Activated naive CD4-positive, alpha-beta T cell treated with anti-CD3 and anti-CD28 coated beads, Interleukin-2, amount 50 U/mL, for 24 hours (primary cell): ENCODE results near the gene GRID1.
"Not testable (repeated sequence)": the region's sequence is repeated elsewhere in the genome, so short reads cannot be mapped to it uniquely, and the experiment has no call there.

Experiments used
- H3K27ac Mint-ChIP-seq: one replicate; pipeline ENCODE4 v1.8.0; 2021; ENCODE audit warnings: mild to moderate bottlenecking, mixed read lengths
- H3K27me3 Mint-ChIP-seq: one replicate; pipeline ENCODE4 v1.8.0; 2021; ENCODE audit warnings: mixed read lengths
- H3K36me3 Mint-ChIP-seq: one replicate; pipeline ENCODE4 v1.8.0; 2021; ENCODE audit warnings: mixed read lengths
- H3K4me1 Mint-ChIP-seq: one replicate; pipeline ENCODE4 v1.8.0; 2021; ENCODE audit warnings: mixed read lengths
- H3K4me3 Mint-ChIP-seq: one replicate; pipeline ENCODE4 v1.8.0; 2021; ENCODE audit warnings: mild to moderate bottlenecking, mixed read lengths
- H3K9me3 Mint-ChIP-seq: one replicate; pipeline ENCODE4 v1.8.0; 2021; ENCODE audit warnings: mixed read lengths

Gene GRID1

DNA sequence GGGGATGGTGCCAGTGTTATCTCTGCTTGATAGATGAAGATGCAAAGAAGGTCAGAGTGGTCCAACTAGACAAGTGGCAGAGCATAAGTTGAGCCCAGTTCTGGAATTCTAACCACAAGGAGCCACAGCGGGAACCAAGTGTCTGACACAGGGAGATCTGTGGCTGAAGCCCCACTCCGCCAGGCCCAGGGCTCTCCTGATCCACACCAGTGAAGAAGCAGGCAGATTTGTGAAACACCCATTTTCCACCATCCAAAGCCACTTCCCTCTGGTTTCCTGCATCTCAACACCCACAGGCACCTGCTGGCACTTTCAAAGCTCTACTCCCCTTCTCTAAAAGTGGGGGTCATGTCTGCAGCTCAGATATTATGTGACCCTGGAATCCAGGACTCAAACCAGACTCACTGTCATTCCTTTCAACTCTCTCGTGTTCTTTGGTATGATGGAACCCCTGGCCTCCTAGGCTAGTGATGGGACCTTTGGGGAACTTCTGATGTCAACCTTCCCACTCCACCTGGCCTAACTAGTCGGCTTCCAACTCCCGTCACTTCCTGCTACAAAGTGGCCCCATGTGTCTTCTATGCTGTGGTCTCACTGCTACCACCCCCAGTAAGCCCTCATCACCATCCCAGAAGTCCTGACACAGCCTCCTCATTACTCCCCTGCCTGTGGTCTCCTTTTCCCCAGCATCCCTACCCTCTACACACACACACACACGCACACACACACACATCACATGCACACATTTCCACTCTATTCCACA is 177.6 kb downstream of the GRID1 start:
- no peaks in the 10 kb centered on the region for H3K4me1 Mint-ChIP-seq
- no peak overlapping the region for H3K4me3 Mint-ChIP-seq
- H3K27ac Mint-ChIP-seq = no peak overlapping the region
- peaks cover 7% of the 10 kb centered on the region for H3K27me3 Mint-ChIP-seq
- H3K9me3 Mint-ChIP-seq = no peaks in the 10 kb centered on the region
- H3K36me3 Mint-ChIP-seq = no peaks in the 10 kb centered on the region

DNA sequence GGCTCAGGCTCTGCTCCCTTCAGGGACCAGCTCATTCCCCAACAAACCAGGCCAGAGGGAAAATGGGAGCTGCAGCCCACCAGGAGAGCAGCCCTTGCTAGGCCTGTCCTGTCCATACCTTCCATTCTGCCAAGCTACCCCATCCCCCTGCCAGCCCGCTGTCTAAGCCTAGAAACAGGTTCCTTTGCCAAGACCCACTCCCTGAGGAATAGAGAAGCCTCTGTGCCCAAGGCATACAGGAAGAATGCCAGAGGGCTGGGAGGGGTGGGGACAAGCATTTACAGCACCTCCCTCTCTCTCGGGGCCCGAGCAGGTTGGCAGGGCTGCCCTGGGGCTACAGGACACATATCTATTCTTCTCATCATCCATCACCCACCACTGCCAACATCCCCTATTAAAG is 178.3 kb downstream of the GRID1 start:
- Mint-ChIP-seq H3K4me1 (no peaks in the 10 kb centered on the region), H3K4me3 (no peak overlapping the region), H3K27ac (no peak overlapping the region), H3K36me3 (no peaks in the 10 kb centered on the region), H3K27me3 (peaks cover 6% of the 10 kb centered on the region), H3K9me3 (no peaks in the 10 kb centered on the region)

DNA sequence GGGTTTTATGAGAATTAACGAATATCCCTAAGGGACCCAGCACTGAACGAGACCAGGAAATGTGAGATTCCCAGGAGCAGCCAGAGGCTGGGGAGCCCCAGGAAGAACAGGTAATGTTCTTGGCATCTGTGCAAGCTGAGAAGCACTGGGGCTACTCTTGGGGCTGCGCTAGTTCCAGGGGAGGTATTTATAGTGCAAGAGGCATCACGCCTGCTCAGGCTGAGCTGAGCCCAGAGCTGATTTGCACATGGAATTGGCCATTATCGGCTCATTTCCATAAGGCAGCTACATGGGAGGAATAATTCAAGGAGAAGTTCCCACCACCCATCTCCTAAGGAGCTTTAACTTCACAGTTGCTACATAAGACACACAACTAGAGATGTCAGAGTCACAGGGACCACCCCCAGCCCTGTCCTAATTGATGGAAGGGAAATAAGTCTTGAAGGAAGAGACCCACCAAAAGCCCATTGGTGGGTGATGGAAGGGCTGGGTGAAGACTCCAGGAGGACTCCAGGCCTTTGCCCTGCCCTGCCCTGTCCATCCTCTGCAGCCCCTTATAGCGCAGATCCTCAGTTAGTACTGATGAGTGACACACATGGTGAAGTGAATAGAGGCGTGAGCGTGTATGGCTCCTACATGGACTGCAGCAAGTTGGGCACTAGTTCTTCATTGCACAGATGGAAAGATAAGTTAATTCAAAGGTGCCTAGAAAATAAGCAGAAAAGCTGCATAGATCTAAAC is 178.9 kb downstream of the GRID1 start:
- Mint-ChIP-seq H3K4me3 (no peak overlapping the region), H3K9me3 (no peaks in the 10 kb centered on the region), H3K4me1 (no peaks in the 10 kb centered on the region), H3K36me3 (no peaks in the 10 kb centered on the region), H3K27me3 (peaks cover 6% of the 10 kb centered on the region), H3K27ac (no peak overlapping the region)

DNA sequence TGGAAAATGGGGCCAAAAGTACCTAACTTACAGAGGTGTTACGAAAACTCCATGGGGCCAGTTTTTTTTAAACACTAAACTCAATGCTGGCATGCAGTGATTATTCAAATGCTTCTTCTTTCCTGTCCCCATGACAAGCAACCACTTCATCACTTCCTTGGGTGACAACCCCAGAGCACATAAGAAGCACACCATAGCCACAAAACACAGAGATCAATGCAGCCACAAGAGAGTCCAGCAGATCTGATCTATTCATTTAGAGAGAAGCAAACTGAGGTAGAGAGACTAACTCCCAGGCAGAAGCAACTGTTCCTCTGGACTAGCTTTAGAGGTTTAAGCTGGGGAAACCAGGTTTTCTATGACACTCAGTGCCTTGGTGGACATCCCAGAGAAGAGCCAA is 180.0 kb downstream of the GRID1 start:
- Mint-ChIP-seq H3K4me1 (no peaks in the 10 kb centered on the region), H3K27ac (no peak overlapping the region), H3K27me3 (peaks cover 6% of the 10 kb centered on the region), H3K36me3 (no peaks in the 10 kb centered on the region), H3K9me3 (no peaks in the 10 kb centered on the region), H3K4me3 (no peak overlapping the region)

DNA sequence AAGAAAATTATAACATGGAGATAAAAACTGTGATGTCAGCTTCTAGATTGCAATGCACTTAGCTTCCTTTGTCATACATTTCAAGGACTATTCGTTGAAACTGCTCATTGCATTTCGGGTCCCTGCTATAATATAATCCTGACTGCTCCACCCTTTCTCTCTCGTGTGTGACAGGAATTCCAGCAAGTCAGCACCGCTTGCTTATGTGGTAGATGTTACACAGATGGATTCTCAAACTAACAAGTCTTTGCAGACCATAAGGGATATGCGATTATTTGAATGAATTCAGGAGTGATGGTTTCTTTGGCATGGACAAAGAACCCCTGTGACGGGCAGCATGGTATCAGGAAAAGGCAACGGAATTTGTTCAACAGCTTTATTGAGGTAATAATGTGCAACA is 184.0 kb downstream of the GRID1 start:
- H3K4me1 Mint-ChIP-seq = no peaks in the 10 kb centered on the region
- H3K27ac Mint-ChIP-seq = no peak overlapping the region
- H3K9me3 Mint-ChIP-seq = no peaks in the 10 kb centered on the region

DNA sequence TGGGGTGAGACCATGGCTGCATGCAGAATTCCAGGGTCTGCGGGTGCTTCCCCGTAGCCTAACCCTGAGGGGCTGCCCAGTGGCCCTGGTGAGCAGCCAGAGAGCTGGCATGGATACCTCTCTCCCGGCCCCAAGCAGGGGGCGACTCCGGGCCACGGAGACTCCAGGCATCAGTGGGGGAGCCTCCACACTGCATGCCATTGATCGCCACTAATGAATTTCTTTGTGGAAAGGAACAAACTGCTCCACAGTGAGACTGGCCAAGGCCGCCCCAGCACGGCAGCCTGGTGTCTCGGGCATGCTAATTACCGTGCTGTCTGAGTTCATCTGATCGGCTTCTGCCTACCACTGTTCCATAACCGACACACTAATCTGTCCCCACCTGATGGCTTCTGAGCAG is 184.4 kb downstream of the GRID1 start:
- Mint-ChIP-seq H3K4me1 (no peaks in the 10 kb centered on the region), H3K27ac (no peak overlapping the region), H3K36me3 (no peaks in the 10 kb centered on the region), H3K4me3 (no peak overlapping the region), H3K27me3 (no peaks in the 10 kb centered on the region), H3K9me3 (no peaks in the 10 kb centered on the region)

More for the DNA sequence above, 184.0 kb downstream of the GRID1 start:
- Mint-ChIP-seq H3K36me3 (no peaks in the 10 kb centered on the region), H3K4me3 (no peak overlapping the region), H3K27me3 (no peaks in the 10 kb centered on the region)

DNA sequence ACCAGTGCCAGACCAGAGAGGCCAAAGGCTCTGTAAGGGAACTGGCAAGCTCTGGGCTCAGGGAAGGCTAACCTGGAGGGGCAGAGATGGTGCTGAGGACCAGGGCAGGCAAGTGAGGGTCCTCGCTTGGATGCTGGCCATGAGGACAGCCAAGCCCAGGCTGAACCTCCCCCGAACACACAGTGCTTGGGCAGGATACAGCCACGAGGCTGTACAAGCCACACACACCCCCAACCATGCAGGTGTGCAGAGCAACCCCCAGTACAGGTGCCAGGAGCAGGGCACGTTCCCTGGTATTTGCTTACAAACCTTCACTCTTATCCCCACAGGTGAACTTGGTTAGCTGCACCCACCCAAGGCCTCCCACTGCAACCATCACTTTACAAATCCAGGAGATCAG is 185.7 kb downstream of the GRID1 start:
- no peaks in the 10 kb centered on the region for H3K4me1 Mint-ChIP-seq
- H3K9me3 Mint-ChIP-seq = no peaks in the 10 kb centered on the region
- no peaks in the 10 kb centered on the region for H3K27me3 Mint-ChIP-seq
- H3K36me3 Mint-ChIP-seq = no peaks in the 10 kb centered on the region
- no peak overlapping the region for H3K27ac Mint-ChIP-seq
- no peak overlapping the region for H3K4me3 Mint-ChIP-seq

DNA sequence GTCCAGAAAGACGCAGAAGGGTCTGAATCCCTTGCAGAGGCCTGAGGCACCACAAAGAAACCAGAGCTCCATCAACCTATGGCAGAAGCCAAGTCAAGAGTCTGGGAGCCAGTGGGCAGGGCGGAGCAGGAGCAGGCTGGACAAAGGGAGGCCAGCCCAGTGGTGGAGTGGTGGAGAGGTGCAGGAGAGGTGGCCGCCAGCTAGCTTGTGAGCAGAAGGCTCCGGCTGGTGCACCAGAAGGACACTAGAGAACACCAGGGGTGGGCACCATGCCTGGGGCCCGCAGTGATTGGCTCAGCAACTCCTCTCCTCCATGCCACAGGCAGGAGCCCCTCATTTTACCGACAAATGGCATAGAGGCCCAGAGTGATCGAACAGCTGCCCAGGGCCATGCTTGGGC is 186.6 kb downstream of the GRID1 start:
- no peak overlapping the region for H3K4me3 Mint-ChIP-seq
- no peaks in the 10 kb centered on the region for H3K4me1 Mint-ChIP-seq
- H3K36me3 Mint-ChIP-seq = no peaks in the 10 kb centered on the region
- no peak overlapping the region for H3K27ac Mint-ChIP-seq
- H3K27me3 Mint-ChIP-seq = no peaks in the 10 kb centered on the region
- no peaks in the 10 kb centered on the region for H3K9me3 Mint-ChIP-seq

DNA sequence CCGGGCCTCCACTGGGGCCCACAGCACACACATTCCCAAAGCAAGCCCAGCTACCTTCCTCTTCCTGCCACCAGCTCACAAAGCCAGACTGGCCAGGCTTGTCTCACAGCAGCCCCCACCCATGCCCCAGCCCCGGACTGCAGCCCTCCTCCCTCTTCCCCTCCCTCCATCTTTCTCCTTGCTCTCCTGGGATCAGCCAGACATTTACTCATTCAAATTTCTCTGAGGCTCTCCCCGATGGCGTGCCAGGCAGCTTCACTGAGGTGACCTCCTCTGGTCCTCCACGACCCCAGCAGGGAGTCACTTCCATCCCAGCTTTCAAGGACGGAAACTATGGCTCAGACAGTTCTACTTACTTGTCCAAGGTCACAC is 187.5 kb downstream of the GRID1 start:
- H3K27ac Mint-ChIP-seq = no peak overlapping the region
- no peaks in the 10 kb centered on the region for H3K27me3 Mint-ChIP-seq
- H3K36me3 Mint-ChIP-seq = no peaks in the 10 kb centered on the region
- H3K4me1 Mint-ChIP-seq = no peaks in the 10 kb centered on the region
- no peak overlapping the region for H3K4me3 Mint-ChIP-seq
- no peaks in the 10 kb centered on the region for H3K9me3 Mint-ChIP-seq

DNA sequence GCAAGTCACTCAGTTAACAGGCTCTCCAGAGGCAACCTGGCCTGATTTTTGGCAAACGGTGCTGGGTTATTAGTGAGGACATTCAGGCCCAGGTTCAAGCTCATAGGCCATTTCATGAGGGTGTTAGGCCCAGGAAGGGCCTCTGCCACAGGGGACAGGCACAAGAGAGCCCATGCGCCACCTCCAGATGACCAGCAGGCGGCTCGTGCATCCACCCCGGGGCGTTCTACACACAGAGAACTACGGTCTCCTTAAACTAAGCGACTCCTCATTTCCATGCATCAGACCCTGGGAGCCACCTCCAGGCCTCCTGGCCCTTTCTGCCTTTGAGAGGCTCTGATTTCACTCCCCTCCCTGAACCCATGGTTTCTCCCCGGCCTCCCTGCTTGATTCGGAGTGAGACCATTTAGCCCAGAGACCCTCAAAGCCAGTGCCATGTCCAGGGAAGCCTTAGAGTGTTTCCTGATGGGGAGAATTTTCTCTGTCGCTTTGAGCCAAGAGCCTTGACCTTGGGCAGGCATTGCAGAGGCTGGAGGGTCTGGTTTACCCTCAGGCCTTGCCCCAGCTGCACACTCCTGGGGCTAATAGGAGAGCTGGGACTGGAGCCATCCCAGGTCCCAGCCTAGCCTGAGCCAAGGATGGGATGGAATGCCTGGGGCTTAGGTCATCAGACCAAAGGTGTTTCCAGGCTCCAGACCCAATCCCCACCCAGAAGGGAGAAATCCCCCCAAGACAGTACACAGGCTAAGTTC is 188.0 kb downstream of the GRID1 start:
- Mint-ChIP-seq H3K36me3 (no peaks in the 10 kb centered on the region), H3K27me3 (no peaks in the 10 kb centered on the region), H3K4me1 (no peaks in the 10 kb centered on the region), H3K4me3 (no peak overlapping the region), H3K9me3 (no peaks in the 10 kb centered on the region), H3K27ac (no peak overlapping the region)

DNA sequence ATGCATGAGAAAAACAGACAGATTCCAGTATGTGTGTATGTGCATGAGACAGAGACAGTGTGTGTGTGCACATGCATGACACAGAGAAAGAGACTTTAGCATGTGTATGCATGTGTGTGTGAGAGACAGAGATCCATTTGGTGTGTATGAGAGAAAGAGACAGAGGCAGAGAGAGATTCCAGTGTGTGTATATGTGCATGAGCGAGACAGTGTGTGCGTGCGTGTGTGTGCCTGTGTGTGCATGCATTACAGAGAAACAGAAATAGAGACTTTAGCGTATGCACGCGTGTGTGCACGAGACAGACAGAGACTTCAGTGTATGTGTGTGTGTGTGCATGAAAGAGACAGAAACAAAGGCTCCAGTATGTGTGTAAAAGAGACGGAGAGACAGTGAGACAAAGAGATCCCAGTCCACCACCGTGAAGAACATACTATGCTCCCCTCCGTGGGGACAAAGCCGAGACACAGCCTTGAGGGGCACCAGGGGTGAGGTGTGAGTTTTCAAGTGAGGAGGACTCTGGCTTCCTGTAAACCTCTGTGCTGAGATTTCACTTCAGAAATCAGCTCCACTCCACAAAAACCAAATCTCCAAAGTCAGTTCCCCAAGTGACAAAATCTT is 188.9 kb downstream of the GRID1 start:
- no peaks in the 10 kb centered on the region for H3K27me3 Mint-ChIP-seq
- H3K4me3 Mint-ChIP-seq = no peak overlapping the region
- no peaks in the 10 kb centered on the region for H3K4me1 Mint-ChIP-seq
- no peak overlapping the region for H3K27ac Mint-ChIP-seq
- H3K9me3 Mint-ChIP-seq = no peaks in the 10 kb centered on the region
- no peaks in the 10 kb centered on the region for H3K36me3 Mint-ChIP-seq

DNA sequence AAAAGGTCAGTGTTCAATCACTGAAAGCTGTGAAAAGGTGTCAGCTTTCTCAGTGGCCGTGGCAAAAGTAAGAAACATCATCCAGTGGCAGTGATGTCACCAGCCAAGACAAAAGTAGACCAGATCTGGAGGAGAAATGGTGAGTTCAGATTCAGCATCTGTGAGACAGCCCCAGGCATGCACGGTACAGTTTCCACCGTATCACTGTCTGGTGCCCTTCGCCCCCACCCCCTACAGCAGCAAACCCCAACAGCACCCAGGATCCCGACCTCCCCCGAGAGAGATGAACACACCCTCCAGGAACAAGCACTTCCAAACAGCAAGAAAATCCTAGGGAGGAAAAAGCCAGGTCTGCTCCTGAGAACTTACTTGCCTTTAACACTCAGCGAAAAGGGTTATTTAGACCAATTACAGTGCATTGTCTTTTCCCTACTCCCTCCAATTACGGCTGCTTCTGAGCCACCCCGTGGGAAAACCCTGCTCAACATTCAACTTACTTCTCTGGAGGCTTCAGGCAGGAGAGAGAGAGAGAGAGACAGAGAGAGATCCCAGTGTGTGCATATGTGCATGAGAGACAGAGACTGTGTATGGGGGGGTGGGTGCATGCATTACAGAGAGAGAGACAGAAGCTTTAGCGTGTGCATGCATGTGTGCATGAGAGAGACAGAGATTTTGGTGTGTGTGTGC is 189.6 kb downstream of the GRID1 start:
- Mint-ChIP-seq H3K4me1 (no peaks in the 10 kb centered on the region), H3K27ac (no peak overlapping the region), H3K9me3 (no peaks in the 10 kb centered on the region), H3K4me3 (no peak overlapping the region), H3K36me3 (no peaks in the 10 kb centered on the region), H3K27me3 (no peaks in the 10 kb centered on the region)

DNA sequence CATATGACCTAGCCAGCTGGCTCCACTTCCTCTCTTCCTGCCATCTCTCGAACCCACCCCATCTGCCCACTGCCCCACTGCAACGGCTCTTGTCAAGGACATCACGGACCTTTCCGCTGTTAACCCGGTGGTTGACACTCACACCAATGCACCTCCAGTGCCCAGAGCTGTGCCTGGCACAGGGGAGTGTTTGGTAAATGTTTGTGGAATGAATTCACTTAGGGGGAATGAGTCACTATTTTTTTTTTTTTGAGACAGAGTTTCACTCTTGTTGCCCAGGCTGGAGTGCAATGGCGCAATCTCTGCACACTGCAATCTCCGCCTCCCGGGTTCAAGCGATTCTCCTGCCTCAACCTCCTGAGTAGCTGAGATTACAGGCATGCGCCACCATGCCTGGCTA is 191.1 kb downstream of the GRID1 start:
- not testable (repeated sequence) for H3K4me1 Mint-ChIP-seq, H3K27me3 Mint-ChIP-seq, H3K4me3 Mint-ChIP-seq

DNA sequence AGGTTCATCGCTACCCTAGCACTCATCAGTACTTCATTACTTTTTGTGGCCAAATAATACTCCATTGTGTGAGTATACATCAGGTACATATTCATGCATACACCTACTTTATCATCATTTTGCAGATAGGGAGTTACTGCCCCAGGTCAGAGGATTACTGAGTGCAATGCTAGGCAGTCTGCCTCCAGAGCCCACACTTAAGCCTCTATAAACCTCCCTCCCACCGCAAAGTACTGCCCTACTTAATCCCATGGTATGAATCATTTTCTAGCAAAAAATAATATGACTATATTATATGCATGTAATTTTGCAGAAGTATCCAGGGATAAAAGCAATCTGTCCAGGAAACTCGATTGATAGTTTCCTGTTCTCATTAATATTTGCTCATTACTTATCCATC is 194.3 kb downstream of the GRID1 start:
- Mint-ChIP-seq H3K27ac (no peak overlapping the region), H3K9me3 (no peaks in the 10 kb centered on the region), H3K4me1 (no peaks in the 10 kb centered on the region), H3K4me3 (no peak overlapping the region), H3K36me3 (no peaks in the 10 kb centered on the region), H3K27me3 (no peaks in the 10 kb centered on the region)

More for the DNA sequence above, 191.1 kb downstream of the GRID1 start:
- H3K36me3 Mint-ChIP-seq, H3K27ac Mint-ChIP-seq, H3K9me3 Mint-ChIP-seq: not testable (repeated sequence)
